Measurements from ENCODE around the gene ZBTB16. TPM values are rescaled to one million over a fixed set of nuclear protein-coding genes. Genes with fewer than 3 reads are reported as not detected.

ZBTB16 gene
- total RNA-seq, 1 donor from 2014 or later: 39.4 TPM

DNA sequence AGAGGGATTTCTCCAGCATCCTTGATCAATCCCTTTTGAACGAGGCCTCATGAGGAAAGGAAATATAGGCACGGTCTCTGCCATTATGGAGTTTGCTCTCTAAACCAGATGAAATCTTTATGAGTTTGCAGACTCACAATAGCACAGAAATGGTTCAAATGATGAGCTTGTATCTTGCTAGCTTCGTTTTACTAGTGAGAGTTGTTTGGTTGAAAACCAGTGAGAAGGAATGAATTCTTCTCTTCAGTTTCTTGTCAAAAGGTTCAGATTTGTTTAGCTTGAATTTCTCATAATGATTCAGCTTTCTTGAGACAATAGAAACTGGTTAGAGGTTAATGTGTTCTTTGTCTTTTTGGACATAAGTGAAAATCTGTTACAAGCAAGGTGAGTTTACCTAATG lies 92.7 kb downstream of the ZBTB16 start:
- H3K27me3 Mint-ChIP-seq (ENCODE audit: low read depth): no peaks in the 10 kb centered on the region
- TF ChIP-seq CTCF (conservative IDR thresholded peaks at IDR 0.05): no peak
- no peak for DNase-seq (ENCODE audit: low read depth, low spot score)

DNA sequence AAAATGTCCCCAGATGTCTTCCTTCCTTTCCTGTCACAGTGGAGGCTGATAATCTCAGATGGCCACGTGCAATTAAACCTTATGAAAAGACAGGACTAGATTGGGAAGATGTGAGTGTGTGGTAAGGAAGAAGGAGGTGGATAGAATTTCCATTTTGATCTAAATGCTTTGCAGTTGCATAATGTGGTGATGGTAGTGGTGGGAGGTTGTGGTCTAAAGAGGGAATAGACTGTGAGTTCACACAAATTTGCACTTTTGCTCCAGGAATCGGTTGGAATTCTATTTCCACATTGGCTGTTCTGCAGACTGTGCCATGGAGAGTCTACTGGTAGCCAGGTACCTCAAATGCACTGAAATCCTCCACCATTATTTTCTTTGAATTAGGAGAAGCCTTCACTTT lies 93.3 kb downstream of the ZBTB16 start:
- H3K4me3 Mint-ChIP-seq: no peak overlapping the region
- no peak overlapping the region for H3K27ac Mint-ChIP-seq (ENCODE audit: unreplicated experiment)
- no peaks in the 10 kb centered on the region for H3K36me3 Mint-ChIP-seq (ENCODE audit: low read depth)
- no peak for TF ChIP-seq CTCF (conservative IDR thresholded peaks at IDR 0.05)
- no peaks in the 10 kb centered on the region for H3K27me3 Mint-ChIP-seq (ENCODE audit: low read depth)
- DNase-seq (ENCODE audit: low read depth, low spot score): no peak
- no peaks in the 10 kb centered on the region for H3K9me3 Mint-ChIP-seq
- H3K4me1 Mint-ChIP-seq: peaks cover 25% of the 10 kb centered on the region

More for the DNA sequence above, 92.7 kb downstream of the ZBTB16 start:
- Mint-ChIP-seq H3K27ac (ENCODE audit: unreplicated experiment) (no peak overlapping the region), H3K4me3 (no peak overlapping the region), H3K4me1 (peaks cover 26% of the 10 kb centered on the region), H3K36me3 (ENCODE audit: low read depth) (no peaks in the 10 kb centered on the region), H3K9me3 (no peaks in the 10 kb centered on the region)

- Mint-ChIP-seq H3K27me3 (ENCODE audit: low read depth) (no peaks in the 10 kb centered on the region), H3K27ac (ENCODE audit: unreplicated experiment) (no peak overlapping the region), H3K36me3 (ENCODE audit: low read depth) (no peaks in the 10 kb centered on the region), H3K9me3 (no peaks in the 10 kb centered on the region), H3K4me1 (peaks cover 25% of the 10 kb centered on the region), H3K4me3 (no peak overlapping the region)
- no peak for TF ChIP-seq CTCF (conservative IDR thresholded peaks at IDR 0.05)
- no peak for DNase-seq (ENCODE audit: low read depth, low spot score)
Measured at GRCh38 chr11:114153224-114153623, 93.7 kb downstream of the ZBTB16 start.

- no peak for TF ChIP-seq CTCF (conservative IDR thresholded peaks at IDR 0.05)
- DNase-seq (ENCODE audit: low read depth, low spot score): no peak
- peaks cover 31% of the 10 kb centered on the region for H3K4me1 Mint-ChIP-seq
- H3K27me3 Mint-ChIP-seq (ENCODE audit: low read depth): no peaks in the 10 kb centered on the region
- H3K27ac Mint-ChIP-seq (ENCODE audit: unreplicated experiment): no peak overlapping the region
- no peaks in the 10 kb centered on the region for H3K9me3 Mint-ChIP-seq
- no peak overlapping the region for H3K4me3 Mint-ChIP-seq
- H3K36me3 Mint-ChIP-seq (ENCODE audit: low read depth): no peaks in the 10 kb centered on the region
Measured at GRCh38 chr11:114154271-114155047, 94.9 kb downstream of the ZBTB16 start.

GRCh38 chr11:114155116-114155515 lies 95.6 kb downstream of the ZBTB16 start:
- H3K9me3 Mint-ChIP-seq: no peaks in the 10 kb centered on the region
- no peak overlapping the region for H3K4me3 Mint-ChIP-seq
- TF ChIP-seq CTCF (conservative IDR thresholded peaks at IDR 0.05): no peak
- H3K36me3 Mint-ChIP-seq (ENCODE audit: low read depth): no peaks in the 10 kb centered on the region
- no peak overlapping the region for H3K27ac Mint-ChIP-seq (ENCODE audit: unreplicated experiment)
- peaks cover 32% of the 10 kb centered on the region for H3K4me1 Mint-ChIP-seq
- DNase-seq (ENCODE audit: low read depth, low spot score): no peak
- no peaks in the 10 kb centered on the region for H3K27me3 Mint-ChIP-seq (ENCODE audit: low read depth)
